HepG2 (cell line): ENCODE measurements around the gene U2AF2. TPM values are rescaled to one million over a fixed set of nuclear protein-coding genes. Genes with fewer than 3 reads are reported as not detected.
A peak's percentile ranks its signal among the peaks of the same experiment; 100 is the strongest.

Experiments
- FOXP1 ChIP-seq, 2 experiments: fragments of 450-650 bp in 1 of 2; IDR thresholded peaks; 2 replicates each; pipeline ENCODE4 v1.6.1; 2017 to 2018; ENCODE audit warnings: antibody characterized with exemption in 1 of 2
- GABPA ChIP-seq, 2 experiments: IDR thresholded peaks; 2 replicates each; pipeline ENCODE4 v1.6.1; 2011 to 2016; ENCODE audit warnings: low read depth in 2 of 2, low read length in 1 of 2, missing biosample characterization in 1 of 2, missing genetic modification characterization in 1 of 2
- GABPB1 ChIP-seq: IDR thresholded peaks from 2 replicates; pipeline ENCODE4 v1.6.1; 2016; ENCODE audit warnings: mild to moderate bottlenecking, missing genetic modification reagents, moderate library complexity, missing compliant biosample characterization
- GATAD1 ChIP-seq: IDR thresholded peaks from 2 replicates; pipeline ENCODE4 v1.6.1; 2016; ENCODE audit warnings: missing genetic modification reagents, missing compliant biosample characterization
- GFI1 ChIP-seq: sonication (generic); formaldehyde crosslinking; IDR thresholded peaks from 2 replicates; pipeline ENCODE4 v1.5.0; 2020; ENCODE audit warnings: missing genetic modification reagents, mild to moderate bottlenecking, borderline replicate concordance
- IKZF1 ChIP-seq: fragments of 450-650 bp; IDR thresholded peaks from 2 replicates; pipeline ENCODE4 v1.7.1; 2016
- NCOA2 ChIP-seq: sonication (generic); formaldehyde crosslinking; IDR thresholded peaks from 2 replicates; pipeline ENCODE4 v1.8.0; 2022; ENCODE audit warnings: inconsistent platforms
- PHF21A ChIP-seq: sonication (generic); formaldehyde crosslinking; IDR thresholded peaks from 2 replicates; pipeline ENCODE4 v1.5.0; 2020; ENCODE audit warnings: mild to moderate bottlenecking, missing genetic modification reagents
- REXO4 ChIP-seq: sonication (generic); formaldehyde crosslinking; IDR thresholded peaks from 2 replicates; pipeline ENCODE4 v1.8.0; 2022; ENCODE audit warnings: missing genetic modification reagents, mild to moderate bottlenecking, borderline replicate concordance
- SP1 ChIP-seq, 2 experiments: fragments of 450-650 bp in 1 of 2; sonication (generic) in 1 of 2; formaldehyde crosslinking in 1 of 2; IDR thresholded peaks; 2 replicates each; pipeline versions ENCODE4 v1.4.0 to v1.6.1; 2016 to 2020; ENCODE audit warnings: missing genetic modification reagents in 1 of 2
- TAF1 ChIP-seq: sonication (generic); formaldehyde crosslinking; IDR thresholded peaks from 2 replicates; pipeline ENCODE4 v1.4.0; 2020; ENCODE audit warnings: missing genetic modification reagents
- ZFP1 ChIP-seq: IDR thresholded peaks from 2 replicates; pipeline ENCODE4 v1.6.1; 2016
- ZNF589 ChIP-seq: sonication (generic); formaldehyde crosslinking; conservative IDR thresholded peaks from 2 replicates; pipeline ENCODE4 v1.8.0; 2022; ENCODE audit warnings: mild to moderate bottlenecking, moderate library complexity, missing genetic modification reagents
- ZNF644 ChIP-seq: IDR thresholded peaks from 2 replicates; pipeline ENCODE4 v1.6.1; 2016; ENCODE audit warnings: low read depth
- ZSCAN20 ChIP-seq: sonication (generic); formaldehyde crosslinking; IDR thresholded peaks from 2 replicates; pipeline ENCODE4 v1.4.0; 2020; ENCODE audit warnings: missing genetic modification reagents, mild to moderate bottlenecking, borderline replicate concordance
- ZSCAN22 ChIP-seq: sonication (generic); formaldehyde crosslinking; IDR thresholded peaks from 2 replicates; pipeline ENCODE4 v1.4.0; 2020; ENCODE audit warnings: mild to moderate bottlenecking, missing genetic modification reagents
- polyA plus RNA-seq, 8 experiments: library from polyadenylated mRNA; depleted of rRNA in 3 of 8; stranded (reverse) in 7 of 8; unstranded in 1 of 8; fragments of >200 nt; fragmentation: Illumina TruSeq in 4 of 8; extraction: Trizol in 4 of 8; gene quantifications; 2 replicates each; pipeline versions ENCODE4 v1.2.1 to v1.2.3, GENCODE V29; 2011 to 2016; ENCODE audit warnings: low read depth in 4 of 8, missing spikeins in 1 of 8, mixed read lengths in 1 of 8; ENCODE audit not compliant: insufficient read depth in 1 of 8
- total RNA-seq, 5 experiments: library from RNA; depleted of rRNA; stranded (reverse); fragments of >200 nt; fragmentation: Illumina TruSeq; extraction: Trizol; gene quantifications; 2 replicates each; pipeline ENCODE4 v1.2.3, GENCODE V29; 2016; ENCODE audit warnings: low read depth in 1 of 5
- TF ChIP-seq, protein P1 (sequence below): sonication (generic); formaldehyde crosslinking; conservative IDR thresholded peaks from 2 replicates; pipeline ENCODE4 v1.4.0; 2020; ENCODE audit warnings: missing genetic modification reagents
- TF ChIP-seq, protein P2 (sequence below), 2 experiments: sonication (generic) in 1 of 2; formaldehyde crosslinking in 1 of 2; IDR thresholded peaks; 2 replicates each; pipeline versions ENCODE4 v1.4.0 to v1.6.1; 2018 to 2020; ENCODE audit warnings: missing genetic modification reagents in 2 of 2, borderline replicate concordance in 1 of 2, low read depth in 1 of 2, mild to moderate bottlenecking in 1 of 2, missing biosample characterization in 1 of 2
- TF ChIP-seq, protein P3 (sequence below), 2 experiments: sonication (generic) in 1 of 2; formaldehyde crosslinking in 1 of 2; IDR thresholded peaks; 2 replicates each; pipeline versions ENCODE4 v1.4.0 to v1.6.1; 2016 to 2020; ENCODE audit warnings: borderline replicate concordance in 1 of 2, low read depth in 1 of 2, mild to moderate bottlenecking in 1 of 2, missing genetic modification reagents in 1 of 2
- TF ChIP-seq, protein P4 (sequence below), 2 experiments: sonication (generic) in 1 of 2; formaldehyde crosslinking in 1 of 2; IDR thresholded peaks; 2 replicates each; pipeline versions ENCODE4 v1.5.1 to v1.6.1; 2011 to 2020; ENCODE audit warnings: borderline replicate concordance in 1 of 2, low read depth in 1 of 2, low read length in 1 of 2, mild to moderate bottlenecking in 1 of 2, missing genetic modification reagents in 1 of 2, moderate library complexity in 1 of 2

Gene U2AF2
- total and polyA plus RNA-seq, 2 of the 13 experiments (the other 11 are each of a cell fraction or from before 2014, with no cell fraction given) = 84.3 to 124 TPM

DNA sequence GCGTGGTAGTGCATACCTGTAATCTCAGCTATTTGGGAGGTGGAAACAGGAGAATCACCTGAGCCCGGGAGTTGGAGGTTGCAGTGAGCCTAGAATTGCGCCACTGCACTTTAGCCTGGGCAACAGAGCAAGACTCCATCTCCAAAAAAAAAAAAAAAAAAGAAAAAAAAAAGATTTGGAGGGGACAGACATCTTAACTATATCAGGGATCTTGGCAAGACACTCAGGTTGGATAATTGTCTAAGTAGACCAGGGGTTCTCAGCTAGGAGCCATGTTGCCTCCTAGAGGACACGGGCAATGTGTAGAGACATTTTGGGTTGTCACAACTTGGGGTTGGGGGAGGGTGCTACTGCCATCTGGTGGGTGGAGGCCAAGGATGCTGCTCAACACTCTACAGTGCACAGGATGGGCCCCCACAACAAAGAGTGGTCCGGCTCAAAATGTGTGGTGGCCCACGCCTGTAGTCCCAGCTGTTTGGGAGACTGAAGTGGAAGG, 15.9 kb upstream of the U2AF2 start (continued):
- TF ChIP-seq, protein P1, sequence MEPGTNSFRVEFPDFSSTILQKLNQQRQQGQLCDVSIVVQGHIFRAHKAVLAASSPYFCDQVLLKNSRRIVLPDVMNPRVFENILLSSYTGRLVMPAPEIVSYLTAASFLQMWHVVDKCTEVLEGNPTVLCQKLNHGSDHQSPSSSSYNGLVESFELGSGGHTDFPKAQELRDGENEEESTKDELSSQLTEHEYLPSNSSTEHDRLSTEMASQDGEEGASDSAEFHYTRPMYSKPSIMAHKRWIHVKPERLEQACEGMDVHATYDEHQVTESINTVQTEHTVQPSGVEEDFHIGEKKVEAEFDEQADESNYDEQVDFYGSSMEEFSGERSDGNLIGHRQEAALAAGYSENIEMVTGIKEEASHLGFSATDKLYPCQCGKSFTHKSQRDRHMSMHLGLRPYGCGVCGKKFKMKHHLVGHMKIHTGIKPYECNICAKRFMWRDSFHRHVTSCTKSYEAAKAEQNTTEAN (CRISPR knock-in tag) = no peak
- TF ChIP-seq PHF21A (no peak), IKZF1 (no peak), TAF1 (CRISPR knock-in tag) (no peak), NCOA2 (CRISPR knock-in tag) (no peak), GABPA (IDR thresholded peaks at IDR 0.05; ENCODE audit: low read depth, low read length) (no peak), GABPA (CRISPR knock-in tag; IDR thresholded peaks at IDR 0.05; ENCODE audit: low read depth) (peak; percentile 67), REXO4 (CRISPR knock-in tag) (no peak), SP1 (IDR thresholded peaks at IDR 0.05) (no peak), SP1 (CRISPR knock-in tag; IDR thresholded peaks at IDR 0.05) (0 out of 2 replicates have a peak, but pooled peaks have one; percentile 10), FOXP1 (IDR thresholded peaks at IDR 0.05) (no peak), FOXP1 (CRISPR knock-in tag; IDR thresholded peaks at IDR 0.05) (no peak), GABPB1 (CRISPR knock-in tag) (peak; percentile 39), ZSCAN20 (CRISPR knock-in tag) (no peak), ZSCAN22 (CRISPR knock-in tag) (no peak), ZNF644 (0 out of 2 replicates have a peak, but pooled peaks have one; percentile 57), ZNF589 (CRISPR knock-in tag) (no peak), ZFP1 (CRISPR knock-in tag) (no peak), GFI1 (no peak), GATAD1 (CRISPR knock-in tag) (peak; percentile 82)
- TF ChIP-seq, protein P2, sequence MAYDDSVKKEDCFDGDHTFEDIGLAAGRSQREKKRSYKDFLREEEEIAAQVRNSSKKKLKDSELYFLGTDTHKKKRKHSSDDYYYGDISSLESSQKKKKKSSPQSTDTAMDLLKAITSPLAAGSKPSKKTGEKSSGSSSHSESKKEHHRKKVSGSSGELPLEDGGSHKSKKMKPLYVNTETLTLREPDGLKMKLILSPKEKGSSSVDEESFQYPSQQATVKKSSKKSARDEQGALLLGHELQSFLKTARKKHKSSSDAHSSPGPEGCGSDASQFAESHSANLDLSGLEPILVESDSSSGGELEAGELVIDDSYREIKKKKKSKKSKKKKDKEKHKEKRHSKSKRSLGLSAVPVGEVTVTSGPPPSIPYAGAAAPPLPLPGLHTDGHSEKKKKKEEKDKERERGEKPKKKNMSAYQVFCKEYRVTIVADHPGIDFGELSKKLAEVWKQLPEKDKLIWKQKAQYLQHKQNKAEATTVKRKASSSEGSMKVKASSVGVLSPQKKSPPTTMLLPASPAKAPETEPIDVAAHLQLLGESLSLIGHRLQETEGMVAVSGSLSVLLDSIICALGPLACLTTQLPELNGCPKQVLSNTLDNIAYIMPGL (CRISPR knock-in tag; IDR thresholded peaks at IDR 0.05; ENCODE audit: borderline replicate concordance in 1 of 2, low read depth in 1 of 2) = peak; percentile 51 to 59; a peak in 1 of 4 replicates
- TF ChIP-seq, protein P3, sequence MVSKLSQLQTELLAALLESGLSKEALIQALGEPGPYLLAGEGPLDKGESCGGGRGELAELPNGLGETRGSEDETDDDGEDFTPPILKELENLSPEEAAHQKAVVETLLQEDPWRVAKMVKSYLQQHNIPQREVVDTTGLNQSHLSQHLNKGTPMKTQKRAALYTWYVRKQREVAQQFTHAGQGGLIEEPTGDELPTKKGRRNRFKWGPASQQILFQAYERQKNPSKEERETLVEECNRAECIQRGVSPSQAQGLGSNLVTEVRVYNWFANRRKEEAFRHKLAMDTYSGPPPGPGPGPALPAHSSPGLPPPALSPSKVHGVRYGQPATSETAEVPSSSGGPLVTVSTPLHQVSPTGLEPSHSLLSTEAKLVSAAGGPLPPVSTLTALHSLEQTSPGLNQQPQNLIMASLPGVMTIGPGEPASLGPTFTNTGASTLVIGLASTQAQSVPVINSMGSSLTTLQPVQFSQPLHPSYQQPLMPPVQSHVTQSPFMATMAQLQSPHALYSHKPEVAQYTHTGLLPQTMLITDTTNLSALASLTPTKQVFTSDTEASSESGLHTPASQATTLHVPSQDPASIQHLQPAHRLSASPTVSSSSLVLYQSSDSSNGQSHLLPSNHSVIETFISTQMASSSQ (IDR thresholded peaks at IDR 0.05; ENCODE audit: low read depth) = no peak
- TF ChIP-seq, protein P3 (CRISPR knock-in tag; IDR thresholded peaks at IDR 0.05; ENCODE audit: borderline replicate concordance) = no peak
- TF ChIP-seq, protein P4, sequence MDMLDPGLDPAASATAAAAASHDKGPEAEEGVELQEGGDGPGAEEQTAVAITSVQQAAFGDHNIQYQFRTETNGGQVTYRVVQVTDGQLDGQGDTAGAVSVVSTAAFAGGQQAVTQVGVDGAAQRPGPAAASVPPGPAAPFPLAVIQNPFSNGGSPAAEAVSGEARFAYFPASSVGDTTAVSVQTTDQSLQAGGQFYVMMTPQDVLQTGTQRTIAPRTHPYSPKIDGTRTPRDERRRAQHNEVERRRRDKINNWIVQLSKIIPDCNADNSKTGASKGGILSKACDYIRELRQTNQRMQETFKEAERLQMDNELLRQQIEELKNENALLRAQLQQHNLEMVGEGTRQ (IDR thresholded peaks at IDR 0.05; ENCODE audit: low read depth, low read length) = no peak
- TF ChIP-seq, protein P4 (CRISPR knock-in tag; IDR thresholded peaks at IDR 0.05; ENCODE audit: borderline replicate concordance) = no peak
